ENCODE measurements around the gene IRF8.
"Not testable (repeated sequence)": the region's sequence is repeated elsewhere in the genome, so short reads cannot be mapped to it uniquely, and the experiment has no call there.

The IRF8 gene

GRCh38 chr16:85935974-85936760 lies 37.2 kb downstream of the IRF8 start:
- DNase-seq (ENCODE audit: low read depth), result no peak

GRCh38 chr16:85936816-85937215 lies 37.9 kb downstream of the IRF8 start:
- no peak for DNase-seq (ENCODE audit: low read depth)

DNA sequence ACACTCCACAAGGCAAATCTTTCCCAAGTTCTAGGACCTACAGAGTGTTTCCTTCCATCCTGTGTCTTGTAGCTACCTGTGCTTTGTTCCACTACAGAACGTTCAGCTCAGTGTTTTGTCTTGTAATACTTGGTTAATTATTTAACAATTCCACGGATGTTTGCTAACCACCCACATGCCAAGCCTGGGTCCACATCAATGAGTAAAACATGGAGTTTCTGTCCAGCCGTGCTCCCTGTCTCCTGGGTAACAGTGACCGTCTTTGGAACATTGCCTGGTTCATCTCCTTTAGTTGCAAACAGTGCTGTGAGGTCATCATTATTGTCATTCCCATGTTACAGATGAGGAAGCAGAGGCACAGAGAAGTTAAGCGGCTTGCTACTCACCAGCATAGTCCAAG lies 41.3 kb downstream of the IRF8 start:
- DNase-seq (ENCODE audit: low read depth), result no peak

DNA sequence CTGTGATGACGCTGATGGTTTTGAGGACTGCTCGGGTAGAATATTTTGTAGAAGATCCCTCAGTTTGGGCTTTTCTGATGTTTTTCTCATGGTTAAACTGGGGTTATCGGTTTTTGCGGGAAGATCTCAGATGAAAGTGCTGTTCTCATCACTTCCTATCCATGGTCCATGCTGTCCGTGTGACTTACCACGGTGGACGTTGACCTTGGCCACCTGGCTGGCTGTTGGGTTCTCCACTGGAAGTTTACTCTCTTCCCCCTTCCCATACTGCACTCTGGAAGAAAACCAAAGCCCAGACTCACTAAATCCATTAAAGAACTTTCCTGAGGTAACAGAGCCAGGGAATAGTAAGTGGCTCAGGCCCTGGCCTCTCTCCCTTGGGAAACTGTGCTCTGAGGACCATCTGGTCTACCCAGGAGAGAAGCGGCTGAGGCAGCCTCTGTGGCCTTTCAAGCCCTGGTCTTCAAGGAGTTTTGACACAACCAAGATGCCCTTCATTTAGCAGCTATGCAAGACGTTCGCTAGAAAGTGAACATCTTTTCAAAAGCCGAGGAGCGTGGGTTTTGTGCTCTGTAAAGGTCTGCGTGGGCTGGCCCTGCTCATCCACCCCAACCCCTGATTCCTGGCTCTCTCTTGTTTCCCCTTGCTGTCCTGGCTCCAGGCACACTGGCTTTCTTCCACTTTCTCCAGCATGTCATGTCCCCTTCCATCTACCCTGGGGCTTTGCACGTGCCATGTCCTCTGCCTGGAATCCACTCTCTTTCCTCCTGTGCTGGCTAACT lies 43.1 kb downstream of the IRF8 start:
- no peak for DNase-seq (ENCODE audit: low read depth)

DNA sequence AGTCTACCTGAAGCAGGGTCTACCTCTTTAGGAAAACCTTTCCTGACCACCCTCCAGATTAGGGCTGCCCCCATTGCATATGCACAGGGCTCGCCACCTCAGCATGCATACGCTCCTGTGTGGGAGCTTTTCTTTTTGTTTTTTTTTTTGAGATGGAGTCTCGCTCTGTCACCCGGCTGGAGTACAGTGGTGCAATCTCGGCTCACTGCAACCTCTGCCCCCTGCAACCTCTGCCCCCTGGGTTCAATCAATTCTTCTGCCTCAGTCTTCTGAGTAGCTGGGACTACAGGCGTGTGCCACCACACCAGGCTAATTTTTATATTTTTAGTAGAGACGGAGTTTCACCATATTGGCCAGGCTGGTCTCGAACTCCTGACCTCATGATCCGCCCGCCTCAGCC lies 43.7 kb downstream of the IRF8 start:
- DNase-seq (ENCODE audit: low read depth), result not testable (repeated sequence)

GRCh38 chr16:85943711-85944110 lies 44.7 kb downstream of the IRF8 start:
- no peak for DNase-seq (ENCODE audit: low read depth)

DNA sequence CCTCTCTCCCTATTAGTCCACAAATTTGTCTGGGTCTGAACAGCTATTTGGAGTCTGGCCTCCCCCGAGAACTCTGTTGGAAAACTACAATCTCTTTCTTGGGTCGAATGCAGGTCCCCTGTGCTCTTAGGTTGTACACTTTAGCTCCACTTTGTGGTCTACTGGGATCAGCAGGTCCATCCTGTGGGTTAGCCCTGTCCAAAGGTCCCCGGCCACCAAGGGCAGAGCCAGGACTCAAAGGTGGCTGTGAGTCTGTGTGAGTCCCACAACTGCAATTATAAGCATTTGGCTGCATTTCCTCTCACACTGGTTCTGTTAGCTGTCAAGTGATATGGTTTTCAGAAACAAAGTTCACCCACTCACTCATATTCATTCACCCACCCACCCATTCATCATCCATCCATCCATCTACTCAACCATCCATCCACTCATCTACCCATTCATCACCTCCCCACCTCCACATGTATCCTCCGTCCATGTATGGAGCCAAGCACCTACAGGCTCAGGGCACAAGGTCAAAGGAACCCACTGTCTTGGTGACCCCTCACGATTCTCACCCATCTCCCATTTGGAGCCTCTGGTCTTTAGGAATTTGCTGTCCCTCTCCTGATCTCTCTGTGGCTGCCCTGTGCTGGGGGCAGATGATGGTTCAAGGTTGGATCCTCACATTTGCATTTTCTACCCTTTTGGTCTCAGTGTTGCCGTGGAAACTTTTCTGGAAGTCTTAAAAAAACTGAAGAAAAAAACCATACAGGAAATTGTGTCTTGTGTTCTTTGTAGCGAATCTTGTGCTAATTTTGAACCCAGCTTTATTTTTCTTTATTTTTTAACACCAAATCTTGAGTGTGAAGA lies 45.8 kb downstream of the IRF8 start:
- DNase-seq (ENCODE audit: low read depth), result no peak

DNA sequence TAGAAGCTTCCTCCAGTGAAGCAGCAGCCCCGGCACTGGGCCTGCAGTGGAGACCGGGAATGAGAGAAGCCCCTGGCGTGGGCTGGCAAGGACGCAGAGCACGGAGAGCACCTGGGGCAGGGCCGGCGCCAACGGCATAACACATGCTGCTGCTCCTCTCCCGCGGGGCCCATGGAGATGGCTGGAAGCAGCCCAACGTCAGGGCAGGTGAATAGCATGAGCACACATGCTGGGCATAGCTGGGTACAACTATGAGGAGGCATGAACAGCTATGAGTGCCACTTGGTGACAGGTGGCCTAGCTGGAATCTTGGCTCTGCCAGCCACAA lies 46.4 kb downstream of the IRF8 start:
- no peak for DNase-seq (ENCODE audit: low read depth)

- DNase-seq (ENCODE audit: low read depth), result no peak
Measured at GRCh38 chr16:85946541-85947124, 47.7 kb downstream of the IRF8 start.

DNA sequence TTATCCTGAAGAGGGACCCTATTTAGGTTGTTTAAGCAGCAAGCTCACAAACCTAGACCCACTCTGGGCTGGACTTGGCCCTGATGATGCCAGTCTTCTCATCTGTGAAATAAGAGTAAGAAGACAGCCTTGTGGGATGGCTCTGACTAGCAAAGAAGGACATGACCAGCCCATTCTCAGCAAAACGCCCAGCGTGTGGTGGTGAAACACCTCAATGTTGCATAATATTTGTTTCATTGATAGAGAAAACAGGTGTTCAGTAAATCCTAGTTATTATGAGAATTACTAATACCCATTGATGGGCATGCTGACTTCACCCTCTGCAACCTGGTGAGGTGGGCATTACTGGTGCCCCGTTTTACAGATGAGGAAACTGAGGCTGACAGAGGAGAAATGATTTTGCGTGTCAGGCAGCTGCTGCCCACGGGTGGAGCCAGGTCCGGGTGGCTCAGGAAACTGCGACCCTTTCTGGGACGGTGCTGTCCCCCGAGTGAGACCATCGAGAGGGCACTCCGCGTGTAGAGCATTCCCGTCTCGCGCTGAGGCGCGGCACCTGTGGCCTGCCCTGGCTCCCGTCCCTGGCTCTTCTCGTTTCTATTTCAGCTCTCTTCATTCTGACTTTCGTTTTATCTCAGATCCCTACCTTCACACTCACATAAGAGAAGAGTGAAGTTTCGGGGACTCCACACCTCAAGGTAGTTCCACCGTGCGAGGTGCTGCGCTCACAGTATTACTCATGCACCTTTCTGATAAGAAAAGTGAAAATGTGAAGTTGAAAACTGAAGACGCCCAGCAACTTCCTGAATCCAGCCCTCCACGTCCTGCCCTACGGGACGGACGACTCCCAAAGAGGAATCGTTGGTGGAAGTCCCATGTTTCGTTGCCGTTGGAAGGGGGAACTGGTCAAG lies 48.5 kb downstream of the IRF8 start:
- DNase-seq (ENCODE audit: low read depth), result no peak

DNA sequence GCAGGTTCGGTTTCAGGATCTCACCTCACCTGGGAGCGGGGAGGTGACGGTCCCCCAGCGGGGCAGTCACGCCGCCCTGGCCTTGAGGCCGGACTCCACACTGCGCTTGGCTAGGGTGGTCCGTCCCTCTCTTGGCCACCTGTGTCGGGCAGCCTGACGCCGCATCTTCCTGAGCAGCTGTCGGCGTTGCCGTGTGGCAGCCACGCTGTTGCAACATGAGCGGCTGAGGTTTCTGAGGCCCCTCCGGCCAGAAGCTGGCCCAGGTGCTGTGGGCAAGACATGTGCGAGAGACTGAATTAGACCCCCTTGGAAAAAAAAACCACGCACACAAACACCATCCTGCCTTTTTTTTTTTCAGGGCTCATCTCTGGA lies 49.2 kb downstream of the IRF8 start:
- DNase-seq (ENCODE audit: low read depth), result no peak

DNA sequence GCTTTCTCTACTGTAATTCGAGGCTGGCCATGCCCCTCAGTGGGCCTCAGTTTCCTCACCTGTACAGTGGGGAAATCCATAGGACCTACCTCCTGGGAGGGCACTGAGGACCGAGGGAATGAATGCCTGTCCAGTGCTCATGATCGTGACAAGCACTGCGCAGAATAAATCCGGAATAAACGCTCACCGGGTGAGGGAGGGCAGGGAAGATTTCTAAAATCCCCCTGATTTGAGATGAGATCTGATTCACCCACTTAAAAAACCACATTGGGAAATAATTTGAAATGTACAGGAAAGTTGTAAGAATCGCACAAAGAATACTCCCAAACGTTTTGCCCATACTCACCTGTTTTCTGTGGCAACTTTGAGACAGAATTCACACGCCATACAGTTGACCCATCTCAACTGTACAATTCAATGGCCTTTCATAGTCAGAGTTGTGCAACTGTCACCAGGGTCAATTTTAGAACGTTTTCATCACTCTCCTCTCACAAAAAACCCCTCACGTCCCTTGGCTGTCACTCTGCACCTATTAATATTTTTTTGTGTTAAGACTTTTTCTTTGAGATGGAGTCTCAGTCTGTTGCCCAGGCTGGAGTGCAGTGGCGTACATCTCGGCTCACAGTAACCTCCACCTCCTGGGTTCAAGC lies 49.8 kb downstream of the IRF8 start:
- DNase-seq (ENCODE audit: low read depth), result no peak

DNA sequence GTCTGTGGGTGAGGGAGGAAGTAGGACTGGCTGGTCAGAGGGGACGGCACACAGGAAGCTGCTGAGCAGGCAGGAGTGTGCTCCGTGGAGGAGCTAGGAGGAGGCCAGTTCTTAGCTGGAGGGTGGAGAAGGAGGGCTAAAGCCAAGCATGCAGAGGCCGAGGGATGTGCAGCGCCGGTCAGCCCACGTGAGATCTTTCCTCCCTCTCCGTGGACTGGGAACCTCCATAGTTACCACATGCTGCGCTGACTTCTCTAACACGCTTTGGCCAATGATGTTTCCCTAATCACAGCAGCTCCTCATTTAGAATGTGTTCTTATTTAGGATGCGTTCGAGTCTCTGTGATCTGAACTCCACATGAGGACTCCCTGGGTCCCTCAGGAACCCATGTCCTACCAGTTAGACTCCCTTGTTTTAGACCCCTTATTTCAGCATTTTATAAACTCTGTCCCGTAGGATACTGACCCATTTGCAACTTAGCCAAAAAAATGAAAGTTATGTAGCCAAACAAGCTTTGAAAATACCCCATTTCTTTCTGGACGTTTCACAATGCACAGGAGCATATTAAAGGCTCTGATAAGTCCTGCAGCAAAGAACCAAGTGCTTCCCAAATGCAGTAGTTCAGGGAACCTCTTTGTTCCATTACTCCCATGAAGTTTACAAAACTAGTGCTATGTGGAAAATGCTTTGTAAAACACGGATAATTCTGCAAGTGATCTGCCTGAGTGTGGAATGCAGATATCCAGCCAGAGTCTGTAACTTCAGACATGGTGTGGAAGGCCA lies 51.4 kb downstream of the IRF8 start:
- no peak for DNase-seq (ENCODE audit: low read depth)

DNA sequence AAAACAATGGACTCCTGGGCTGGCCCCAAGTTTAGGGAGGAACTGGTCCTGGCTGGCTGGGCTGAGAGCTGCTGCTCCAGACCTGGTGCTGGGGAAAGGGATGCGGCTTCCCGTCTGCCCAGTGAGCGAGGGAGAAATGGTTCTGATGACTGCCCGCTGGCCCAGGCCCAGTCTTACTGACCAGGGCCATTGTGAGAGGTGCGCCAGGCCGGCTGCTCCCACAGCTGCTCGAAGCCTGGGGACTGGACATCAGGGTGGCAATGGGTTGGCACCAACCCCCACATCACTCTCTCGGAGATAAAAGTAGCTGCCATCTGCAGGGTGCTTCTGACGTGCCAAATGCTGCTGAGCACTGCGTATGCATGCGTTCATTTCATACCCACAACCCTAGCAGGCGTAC lies 53.2 kb downstream of the IRF8 start:
- no peak for DNase-seq (ENCODE audit: low read depth)

DNA sequence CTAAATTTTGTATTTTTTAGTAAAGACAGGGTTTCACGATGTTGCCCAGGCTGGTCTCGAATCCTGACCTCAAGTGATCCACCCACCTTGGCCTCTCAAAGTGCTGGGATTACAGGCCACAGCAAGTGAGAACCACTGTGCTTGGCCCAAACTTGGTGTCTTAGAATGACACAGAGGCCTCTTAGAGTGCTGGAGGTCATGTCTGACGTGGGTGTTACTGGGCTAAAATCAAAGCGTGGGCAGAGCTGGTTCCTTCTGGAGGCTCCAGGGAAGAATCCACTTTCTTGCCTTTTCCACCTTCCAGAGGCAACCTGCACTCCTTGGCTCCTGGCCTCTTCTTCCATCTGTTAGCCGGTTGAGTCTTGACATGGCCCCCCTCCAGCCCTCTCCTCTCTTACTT lies 53.8 kb downstream of the IRF8 start:
- DNase-seq (ENCODE audit: low read depth), result no peak

DNA sequence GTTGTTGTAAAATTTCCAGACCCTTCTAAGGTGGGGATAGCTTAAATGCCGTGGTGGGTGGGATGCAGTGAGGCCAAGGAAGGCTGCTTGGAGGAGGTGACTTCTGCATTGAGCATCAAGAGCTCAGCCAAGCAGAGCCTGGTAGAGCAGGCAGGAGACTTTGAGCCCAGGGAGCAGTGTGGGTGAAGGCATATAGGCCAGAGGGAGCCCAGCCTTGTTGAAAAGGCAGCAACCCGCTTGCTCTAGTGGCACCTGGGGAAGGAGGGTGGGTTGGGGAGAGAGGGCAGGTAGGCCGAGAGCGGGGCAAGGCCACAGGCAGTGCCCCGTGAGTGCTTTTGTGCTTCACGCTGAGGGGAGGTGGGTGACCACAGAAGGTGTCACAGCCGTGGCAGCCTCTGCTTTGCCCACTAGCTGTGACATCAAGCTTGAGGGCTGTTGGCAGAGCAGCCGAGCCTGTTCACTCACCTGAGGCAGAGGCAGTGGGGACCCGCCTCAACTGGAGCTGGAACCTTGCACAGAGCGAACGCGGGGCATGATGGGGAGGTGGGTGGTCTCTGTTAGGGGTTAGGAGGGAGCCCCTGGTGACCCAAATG lies 56.1 kb downstream of the IRF8 start:
- DNase-seq (ENCODE audit: low read depth), result no peak

DNA sequence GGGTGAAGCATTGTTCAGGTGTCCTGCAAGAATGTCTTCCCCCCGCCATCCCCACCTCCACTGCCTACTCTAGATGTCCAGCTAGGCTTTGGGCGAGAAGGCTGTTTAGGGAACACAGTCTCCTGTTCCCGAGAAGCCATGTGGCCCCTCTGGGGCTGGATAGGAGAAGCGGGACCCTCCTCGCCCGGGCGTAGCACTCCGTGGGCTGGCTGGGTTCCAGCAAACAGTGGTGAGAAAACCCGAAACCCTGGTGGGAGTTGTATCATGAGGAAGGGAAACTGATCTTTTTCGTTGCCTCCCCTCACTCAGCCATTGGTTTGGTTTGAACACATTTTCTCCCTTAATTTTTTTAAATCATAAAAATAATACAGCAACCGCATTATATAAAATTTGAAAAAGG lies 56.6 kb downstream of the IRF8 start:
- DNase-seq (ENCODE audit: low read depth), result no peak

DNA sequence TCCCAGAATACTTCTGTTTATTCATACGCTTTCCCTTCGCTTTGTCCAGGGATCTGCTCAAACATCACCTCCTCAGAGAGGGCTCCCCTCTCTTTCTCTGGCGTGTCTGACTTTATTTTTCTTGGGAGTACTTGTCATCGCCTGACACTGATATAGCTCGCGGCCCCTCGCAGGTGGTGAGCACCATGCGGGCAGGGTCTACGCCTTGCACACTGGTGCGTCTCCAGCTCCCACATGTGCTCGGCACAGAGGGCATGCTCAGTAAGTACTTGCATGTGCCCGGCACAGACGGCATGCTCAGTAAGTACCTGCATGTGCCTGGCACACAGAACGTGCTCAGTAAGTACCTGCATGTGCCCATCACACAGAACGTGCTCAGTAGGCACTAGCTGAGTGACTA lies 57.5 kb downstream of the IRF8 start:
- no peak for DNase-seq (ENCODE audit: low read depth)

GRCh38 chr16:85958731-85959130 lies 59.8 kb downstream of the IRF8 start:
- no peak for DNase-seq (ENCODE audit: low read depth)

GRCh38 chr16:85959686-85960085 lies 60.7 kb downstream of the IRF8 start:
- DNase-seq (ENCODE audit: low read depth), result no peak

Measured in amniotic epithelial cell (primary cell).